SK-N-SH (cell line): ENCODE results near the gene KRT35. TPM values are rescaled to one million over a fixed set of nuclear protein-coding genes. Genes with fewer than 3 reads are reported as not detected.
A peak's percentile ranks its signal among the peaks of the same experiment; 100 is the strongest.

Source experiments
- CTCF ChIA-PET: fragments of 300-600, 350-600 bp; formaldehyde crosslinking; extraction: SDS; loops from one replicate; lab custom pipeline; 2021; lab: Yijun Ruan, JAX
- POLR2A ChIA-PET: fragments of 350-600 bp; sonication (Branson Sonifier 250); formaldehyde crosslinking; extraction: SDS; loops from one replicate; lab custom pipeline; 2020; ENCODE audit warnings: antibody characterized with exemption, inconsistent platforms; lab: Yijun Ruan, JAX
- DNase-seq: peaks from one replicate; pipeline ENCODE4 v3.0.0; 2012
- H2AFZ ChIP-seq: fragments of 200-600 bp; sonication (generic); 2 replicates; pipeline ENCODE4 v1.8.1; 2016; ENCODE audit warnings: antibody characterized with exemption, mild to moderate bottlenecking, low read depth
- H3F3A ChIP-seq: fragments of 200-600 bp; sonication (generic); replicated peaks from 2 replicates; pipeline ENCODE3; 2016; ENCODE audit warnings: antibody characterized with exemption, mild to moderate bottlenecking; ENCODE audit not compliant: insufficient read depth
- H3K27ac ChIP-seq, 2 experiments: fragments of 200-500 bp in 1 of 2; fragments of 200-600 bp in 1 of 2; sonication (Bioruptor generic) in 1 of 2; sonication (generic), shearing (Covaris generic) in 1 of 2; 2 replicates each; pipeline versions ENCODE4 v1.5.1 to v1.6.1; 2014 to 2016; ENCODE audit warnings: low read depth in 2 of 2, inconsistent platforms in 1 of 2, low read length in 1 of 2, mild to moderate bottlenecking in 1 of 2, mixed read lengths in 1 of 2
- H3K27me3 ChIP-seq: fragments of 200-600 bp; sonication (generic), shearing (Covaris generic); 2 replicates; pipeline ENCODE4 v1.6.1; 2016; ENCODE audit warnings: mixed run types; ENCODE audit not compliant: insufficient read depth
- H3K36me3 ChIP-seq, 2 experiments: fragments of 200-500 bp in 1 of 2; fragments of 200-600 bp in 1 of 2; sonication (Bioruptor generic) in 1 of 2; sonication (generic) in 1 of 2; replicated peaks in 1 of 2; 2 replicates each; pipeline versions ENCODE3 to v1.5.1; 2014 to 2016; ENCODE audit warnings: low read length in 1 of 2, mild to moderate bottlenecking in 1 of 2; ENCODE audit not compliant: insufficient read depth in 2 of 2, control insufficient read depth in 1 of 2
- H3K4me1 ChIP-seq, 2 experiments: fragments of 200-500 bp in 1 of 2; fragments of 200-600 bp in 1 of 2; sonication (Bioruptor generic) in 1 of 2; sonication (generic), shearing (Covaris generic) in 1 of 2; 2 replicates each; pipeline versions ENCODE4 v1.5.1 to v1.6.1; 2014 to 2016; ENCODE audit warnings: low read depth in 1 of 2, low read length in 1 of 2, mixed run types in 1 of 2; ENCODE audit not compliant: insufficient read depth in 2 of 2, control insufficient read depth in 1 of 2
- H3K4me2 ChIP-seq: fragments of 200-600 bp; sonication (generic), shearing (Covaris generic); 2 replicates; pipeline ENCODE4 v1.6.1; 2017; ENCODE audit warnings: mixed run types
- H3K4me3 ChIP-seq, 2 experiments: fragments of 200-500 bp in 1 of 2; fragments of 200-600 bp in 1 of 2; sonication (Bioruptor generic) in 1 of 2; sonication (generic), shearing (Covaris generic) in 1 of 2; 2 replicates each; pipeline versions ENCODE4 v1.5.1 to v1.8.1; 2014 to 2016; ENCODE audit warnings: low read depth in 2 of 2, inconsistent platforms in 1 of 2, low read length in 1 of 2, mild to moderate bottlenecking in 1 of 2, mixed read lengths in 1 of 2, moderate library complexity in 1 of 2
- H3K79me2 ChIP-seq: fragments of 200-600 bp; sonication (generic); 2 replicates; pipeline ENCODE4 v1.8.1; 2017; ENCODE audit warnings: mild to moderate bottlenecking; ENCODE audit not compliant: insufficient read depth
- H3K9ac ChIP-seq: fragments of 200-600 bp; sonication (generic); 2 replicates; pipeline ENCODE4 v1.6.1; 2017; ENCODE audit warnings: mixed run types
- H3K9me2 ChIP-seq: fragments of 200-600 bp; sonication (generic); 2 replicates; pipeline ENCODE4 v1.6.1; 2017; ENCODE audit warnings: mixed run types
- H3K9me3 ChIP-seq: fragments of 200-600 bp; sonication (generic); 2 replicates; pipeline ENCODE4 v1.6.1; 2017; ENCODE audit warnings: mixed run types, mild to moderate bottlenecking, moderate library complexity
- H4K20me1 ChIP-seq: fragments of 200-600 bp; sonication (generic); 2 replicates; pipeline ENCODE4 v1.6.1; 2017; ENCODE audit warnings: mild to moderate bottlenecking, mixed run types; ENCODE audit not compliant: insufficient read depth
- ELF1 ChIP-seq: IDR thresholded peaks from 2 replicates; pipeline ENCODE4 v1.4.0; 2012
- EP300 ChIP-seq, 2 experiments: IDR thresholded peaks; 2 replicates each; pipeline versions ENCODE4 v1.4.0 to v1.6.1; 2012; ENCODE audit warnings: borderline replicate concordance in 1 of 2, low read depth in 1 of 2, low read length in 1 of 2
- EZH2phosphoT487 ChIP-seq: fragments of 200-600 bp; sonication (generic); IDR thresholded peaks from 2 replicates; pipeline ENCODE4 v1.6.1; 2017; ENCODE audit warnings: low read depth, mixed run types, mild to moderate bottlenecking, antibody characterized with exemption, moderate library complexity, borderline replicate concordance
- FOSL2 ChIP-seq: IDR thresholded peaks from 2 replicates; pipeline ENCODE4 v1.4.0; 2012; ENCODE audit warnings: low read depth, mild to moderate bottlenecking, moderate library complexity, borderline replicate concordance
- GATA2 ChIP-seq: sonication (generic); formaldehyde crosslinking; IDR thresholded peaks from 2 replicates; pipeline ENCODE4 v1.5.0; 2020; ENCODE audit warnings: mild to moderate bottlenecking, missing genetic modification reagents
- RAD21 ChIP-seq: IDR thresholded peaks from 2 replicates; pipeline ENCODE4 v1.6.1; 2012; ENCODE audit warnings: mild to moderate bottlenecking, low read length
- RCOR1 ChIP-seq: fragments of 150-350 bp; IDR thresholded peaks from 2 replicates; pipeline ENCODE4 v1.6.1; 2017; ENCODE audit warnings: antibody characterized with exemption, low read length
- SIN3A ChIP-seq: IDR thresholded peaks from 2 replicates; pipeline ENCODE4 v1.6.1; 2012; ENCODE audit warnings: low read depth, mild to moderate bottlenecking, low read length, moderate library complexity, borderline replicate concordance
- SMC3 ChIP-seq: IDR thresholded peaks from 2 replicates; pipeline ENCODE4 v1.6.1; 2012; ENCODE audit warnings: low read depth, low read length, improper control_type of control experiment
- TAF1 ChIP-seq: IDR thresholded peaks from 2 replicates; pipeline ENCODE4 v1.6.1; 2012; ENCODE audit warnings: low read depth, mild to moderate bottlenecking, low read length, moderate library complexity, borderline replicate concordance
- YY1 ChIP-seq: IDR thresholded peaks from 2 replicates; pipeline ENCODE4 v1.4.0; 2012; ENCODE audit warnings: low read depth, mild to moderate bottlenecking
- WGBS: methylation state at CpG from one replicate; pipeline ENCODE4 v1.1.6; 2017; ENCODE audit warnings: low lambda C conversion rate; 5-methylcytosine and 5-hydroxymethylcytosine counted together
- polyA plus RNA-seq, 3 experiments: library from polyadenylated mRNA; depleted of rRNA; stranded (reverse); fragments of >200 nt; gene quantifications; 2 replicates each; pipeline ENCODE4 v1.2.3, GENCODE V29; 2012
- TF ChIP-seq, protein P1 (sequence below): fragments of 150-350 bp; IDR thresholded peaks from 2 replicates; pipeline ENCODE4 v1.6.1; 2016; ENCODE audit warnings: mild to moderate bottlenecking, low read depth, low read length
- TF ChIP-seq, protein P2 (sequence below): IDR thresholded peaks from 2 replicates; pipeline ENCODE4 v1.4.0; 2012; ENCODE audit warnings: low read depth
- TF ChIP-seq, protein P3 (sequence below): fragments of 200-600 bp; sonication (generic); IDR thresholded peaks from 2 replicates; pipeline ENCODE4 v1.6.1; 2017; ENCODE audit warnings: antibody characterized with exemption, mild to moderate bottlenecking, moderate library complexity

Gene KRT35
- polyA plus RNA-seq, 1 of the 3 experiments (the other 2 are of a cell fraction) = not detected

DNA sequence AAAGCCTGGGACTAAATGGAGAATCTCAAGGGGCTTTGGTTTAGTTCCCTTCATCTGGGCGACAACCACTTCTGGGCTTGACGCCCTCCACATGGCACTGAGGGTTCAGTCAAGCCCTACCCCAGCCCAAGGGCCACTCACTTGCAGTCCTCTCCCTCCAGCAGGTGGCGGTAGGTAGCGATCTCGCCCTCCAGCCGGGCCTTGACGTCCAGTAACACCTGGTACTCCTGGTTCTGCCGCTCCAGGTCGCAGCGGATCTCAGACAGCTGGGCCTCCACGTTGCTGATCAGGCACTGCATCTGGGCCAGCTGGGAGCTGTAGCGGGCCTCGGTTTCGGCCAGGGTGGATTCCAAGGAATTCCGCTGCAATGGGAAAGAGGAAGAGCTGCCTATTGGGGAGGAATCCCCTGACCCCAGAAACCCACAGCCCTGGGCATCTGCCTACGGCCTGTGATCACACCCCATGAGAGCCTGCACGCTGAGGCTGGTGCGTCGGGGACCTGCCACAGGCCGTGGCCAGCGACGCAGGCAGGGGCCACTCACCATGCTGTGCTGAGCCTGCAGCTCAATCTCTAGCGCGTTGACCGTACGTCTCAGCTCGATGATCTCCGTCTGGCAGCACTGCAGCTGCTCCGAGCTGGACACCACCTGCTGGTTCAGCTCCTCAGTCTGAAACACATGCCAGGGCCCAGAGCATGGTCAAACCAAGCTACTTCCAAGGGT is 6.0 kb upstream of the KRT35 start:
- CTCF ChIA-PET = interaction anchor here (0.8 to 3.1 kb wide), 7 partner anchors 11 to 62 kb away, joined by 3 to 19 read pairs (median 4); partner anchors contain the start of gene KRT32
- POLR2A ChIA-PET = no interaction called here
- peak; percentile 40 for DNase-seq

GRCh38 chr17:41486316-41486715 is 5.4 kb upstream of the KRT35 start:
- TF ChIP-seq GATA2 (CRISPR knock-in tag) (no peak), EZH2phosphoT487 (no peak), EP300 (IDR thresholded peaks at IDR 0.05; ENCODE audit: borderline replicate concordance in 1 of 2, low read depth in 1 of 2, low read length in 1 of 2) (no peak), TAF1 (no peak), YY1 (no peak), RCOR1 (no peak), ELF1 (no peak), SIN3A (no peak), FOSL2 (no peak)
- TF ChIP-seq, protein P1, sequence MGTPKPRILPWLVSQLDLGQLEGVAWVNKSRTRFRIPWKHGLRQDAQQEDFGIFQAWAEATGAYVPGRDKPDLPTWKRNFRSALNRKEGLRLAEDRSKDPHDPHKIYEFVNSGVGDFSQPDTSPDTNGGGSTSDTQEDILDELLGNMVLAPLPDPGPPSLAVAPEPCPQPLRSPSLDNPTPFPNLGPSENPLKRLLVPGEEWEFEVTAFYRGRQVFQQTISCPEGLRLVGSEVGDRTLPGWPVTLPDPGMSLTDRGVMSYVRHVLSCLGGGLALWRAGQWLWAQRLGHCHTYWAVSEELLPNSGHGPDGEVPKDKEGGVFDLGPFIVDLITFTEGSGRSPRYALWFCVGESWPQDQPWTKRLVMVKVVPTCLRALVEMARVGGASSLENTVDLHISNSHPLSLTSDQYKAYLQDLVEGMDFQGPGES = no peak
- TF ChIP-seq, protein P2, sequence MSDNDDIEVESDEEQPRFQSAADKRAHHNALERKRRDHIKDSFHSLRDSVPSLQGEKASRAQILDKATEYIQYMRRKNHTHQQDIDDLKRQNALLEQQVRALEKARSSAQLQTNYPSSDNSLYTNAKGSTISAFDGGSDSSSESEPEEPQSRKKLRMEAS = no peak
- WGBS = 80% methylated on average over 13 of the region's 13 CpGs

More for the DNA sequence above, 6.0 kb upstream of the KRT35 start:
- Histone ChIP-seq H3K9me3 (no peaks in the 10 kb centered on the region), H3K36me3 (no peaks in the 10 kb centered on the region), H3K4me3 (no peak overlapping the region), H2AFZ (no peak overlapping the region), H3K27ac (no peak overlapping the region), H3K4me2 (no peak overlapping the region), H3K9ac (no peak overlapping the region), H3F3A (no peaks in the 10 kb centered on the region), H3K9me2 (no peaks in the 10 kb centered on the region), H4K20me1 (no peaks in the 10 kb centered on the region), H3K4me1 (peaks cover 0 to 14% of the 10 kb centered on the region in 2 experiments; a peak in 1 of 4 replicates), H3K79me2 (no peaks in the 10 kb centered on the region), H3K27me3 (no peaks in the 10 kb centered on the region)
- 67% methylated on average over 6 of the region's 29 CpGs for WGBS
- TF ChIP-seq RAD21 = peak; percentile 27; the same call in 1 of the 2 replicates
- TF ChIP-seq, protein P3, sequence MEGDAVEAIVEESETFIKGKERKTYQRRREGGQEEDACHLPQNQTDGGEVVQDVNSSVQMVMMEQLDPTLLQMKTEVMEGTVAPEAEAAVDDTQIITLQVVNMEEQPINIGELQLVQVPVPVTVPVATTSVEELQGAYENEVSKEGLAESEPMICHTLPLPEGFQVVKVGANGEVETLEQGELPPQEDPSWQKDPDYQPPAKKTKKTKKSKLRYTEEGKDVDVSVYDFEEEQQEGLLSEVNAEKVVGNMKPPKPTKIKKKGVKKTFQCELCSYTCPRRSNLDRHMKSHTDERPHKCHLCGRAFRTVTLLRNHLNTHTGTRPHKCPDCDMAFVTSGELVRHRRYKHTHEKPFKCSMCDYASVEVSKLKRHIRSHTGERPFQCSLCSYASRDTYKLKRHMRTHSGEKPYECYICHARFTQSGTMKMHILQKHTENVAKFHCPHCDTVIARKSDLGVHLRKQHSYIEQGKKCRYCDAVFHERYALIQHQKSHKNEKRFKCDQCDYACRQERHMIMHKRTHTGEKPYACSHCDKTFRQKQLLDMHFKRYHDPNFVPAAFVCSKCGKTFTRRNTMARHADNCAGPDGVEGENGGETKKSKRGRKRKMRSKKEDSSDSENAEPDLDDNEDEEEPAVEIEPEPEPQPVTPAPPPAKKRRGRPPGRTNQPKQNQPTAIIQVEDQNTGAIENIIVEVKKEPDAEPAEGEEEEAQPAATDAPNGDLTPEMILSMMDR = peak; percentile 45
- TF ChIP-seq SMC3 = no peak

More at GRCh38 chr17:41486316-41486715, 5.4 kb upstream of the KRT35 start:
- H2AFZ ChIP-seq = no peak overlapping the region
- no peak overlapping the region for H3K4me2 ChIP-seq
- no peaks in the 10 kb centered on the region for H3K9me2 ChIP-seq
- POLR2A ChIA-PET = no interaction called here
- no peaks in the 10 kb centered on the region for H4K20me1 ChIP-seq
- H3K36me3 ChIP-seq = no peaks in the 10 kb centered on the region
- DNase-seq = no peak
- no peaks in the 10 kb centered on the region for H3K79me2 ChIP-seq
- no peaks in the 10 kb centered on the region for H3F3A ChIP-seq
- H3K9me3 ChIP-seq = no peaks in the 10 kb centered on the region
- H3K9ac ChIP-seq = no peak overlapping the region
- H3K27me3 ChIP-seq = no peaks in the 10 kb centered on the region
- no peak overlapping the region for H3K4me3 ChIP-seq
- no peak overlapping the region for H3K27ac ChIP-seq
- CTCF ChIA-PET = interaction anchor here (1.3 to 3.9 kb wide), 3 partner anchors 12 to 63 kb away, joined by 3 to 23 read pairs (median 3); partner anchors contain the start of gene KRT32
- H3K4me1 ChIP-seq = peaks cover 0 to 14% of the 10 kb centered on the region in 2 experiments; a peak in 1 of 4 replicates
